ENCODE data around the gene PTPRK. TPM values are rescaled to one million over a fixed set of nuclear protein-coding genes. Genes with fewer than 3 reads are reported as not detected.

The PTPRK gene
- total RNA-seq, 2 donors from 2014 or later = 33.7 to 36.0 TPM

DNA sequence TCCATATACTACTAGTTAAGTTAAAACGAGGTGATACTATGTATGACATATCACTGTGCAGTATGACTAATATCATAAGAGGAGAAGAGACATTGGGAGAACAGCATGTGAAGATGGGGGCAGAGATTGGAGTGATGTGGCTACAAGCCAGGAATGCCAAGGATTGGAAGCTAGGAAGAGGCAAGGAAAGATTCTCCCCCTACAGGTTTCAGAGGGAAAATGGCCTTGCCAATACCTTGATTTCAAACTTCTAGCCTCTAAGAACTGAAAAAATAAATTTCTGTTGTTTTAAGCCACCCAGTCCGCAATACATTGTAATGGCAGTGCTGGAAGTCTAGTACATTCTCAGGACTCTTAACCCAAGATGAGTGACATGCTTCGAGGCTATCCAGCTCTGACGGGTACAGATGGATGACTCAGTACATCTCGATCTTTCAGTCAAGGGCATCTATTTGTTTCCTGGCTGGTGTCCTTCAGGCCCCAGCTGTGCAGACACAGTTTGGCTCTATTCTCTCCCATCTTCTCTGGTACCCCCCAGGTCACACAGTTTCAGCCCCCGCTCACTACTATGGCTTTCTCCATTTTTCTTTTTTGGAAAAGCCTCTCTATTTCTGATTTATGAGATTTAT, 564.0 kb downstream of the PTPRK start:
- ATAC-seq (ENCODE audit: insufficient number of reproducible peaks, low FRiP score, low read depth) (no peak), DNase-seq (ENCODE audit: low spot score) (no peak)
- no peak overlapping the region for H3K27ac ChIP-seq
- no peak overlapping the region for H3K4me3 ChIP-seq
- no peaks in the 10 kb centered on the region for H3K4me1 ChIP-seq (ENCODE audit: control insufficient read depth in 1 of 2, low read depth in 2 of 2)
- no peaks in the 10 kb centered on the region for H3K36me3 ChIP-seq
- TF ChIP-seq, protein P1, sequence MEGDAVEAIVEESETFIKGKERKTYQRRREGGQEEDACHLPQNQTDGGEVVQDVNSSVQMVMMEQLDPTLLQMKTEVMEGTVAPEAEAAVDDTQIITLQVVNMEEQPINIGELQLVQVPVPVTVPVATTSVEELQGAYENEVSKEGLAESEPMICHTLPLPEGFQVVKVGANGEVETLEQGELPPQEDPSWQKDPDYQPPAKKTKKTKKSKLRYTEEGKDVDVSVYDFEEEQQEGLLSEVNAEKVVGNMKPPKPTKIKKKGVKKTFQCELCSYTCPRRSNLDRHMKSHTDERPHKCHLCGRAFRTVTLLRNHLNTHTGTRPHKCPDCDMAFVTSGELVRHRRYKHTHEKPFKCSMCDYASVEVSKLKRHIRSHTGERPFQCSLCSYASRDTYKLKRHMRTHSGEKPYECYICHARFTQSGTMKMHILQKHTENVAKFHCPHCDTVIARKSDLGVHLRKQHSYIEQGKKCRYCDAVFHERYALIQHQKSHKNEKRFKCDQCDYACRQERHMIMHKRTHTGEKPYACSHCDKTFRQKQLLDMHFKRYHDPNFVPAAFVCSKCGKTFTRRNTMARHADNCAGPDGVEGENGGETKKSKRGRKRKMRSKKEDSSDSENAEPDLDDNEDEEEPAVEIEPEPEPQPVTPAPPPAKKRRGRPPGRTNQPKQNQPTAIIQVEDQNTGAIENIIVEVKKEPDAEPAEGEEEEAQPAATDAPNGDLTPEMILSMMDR (IDR thresholded peaks at IDR 0.05) = no peak
- no peaks in the 10 kb centered on the region for H3K9me3 ChIP-seq
- H3K27me3 ChIP-seq (replicated peaks; ENCODE audit: insufficient read depth) = no peaks in the 10 kb centered on the region

DNA sequence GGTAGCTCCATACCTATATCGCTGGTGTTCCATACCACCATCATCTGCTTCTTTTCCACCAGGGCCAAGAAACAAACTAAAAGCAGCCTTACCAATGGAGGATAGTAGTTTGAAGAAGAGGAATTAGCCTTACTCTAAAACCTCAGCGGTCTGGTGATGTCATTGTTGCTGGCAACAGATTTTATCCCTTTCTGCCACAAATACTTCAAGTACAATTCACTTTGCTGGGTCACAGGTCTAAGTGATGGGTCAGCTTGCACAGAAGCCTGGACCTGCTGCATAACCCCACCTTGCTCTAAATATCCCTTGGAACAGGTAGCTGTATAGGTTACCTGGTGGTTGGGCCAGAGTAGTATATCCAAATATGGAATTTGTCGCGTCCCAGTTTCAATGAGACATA, 566.3 kb downstream of the PTPRK start:
- ATAC-seq (ENCODE audit: insufficient number of reproducible peaks, low FRiP score, low read depth) = no peak
- Histone ChIP-seq H3K9me3 (no peaks in the 10 kb centered on the region), H3K27me3 (replicated peaks; ENCODE audit: insufficient read depth) (no peaks in the 10 kb centered on the region), H3K27ac (no peak overlapping the region), H3K4me3 (no peak overlapping the region), H3K4me1 (ENCODE audit: control insufficient read depth in 1 of 2, low read depth in 2 of 2) (no peaks in the 10 kb centered on the region), H3K36me3 (no peaks in the 10 kb centered on the region)
- TF ChIP-seq, protein P1 (IDR thresholded peaks at IDR 0.05) = no peak
- DNase-seq (ENCODE audit: low spot score) = no peak

DNA sequence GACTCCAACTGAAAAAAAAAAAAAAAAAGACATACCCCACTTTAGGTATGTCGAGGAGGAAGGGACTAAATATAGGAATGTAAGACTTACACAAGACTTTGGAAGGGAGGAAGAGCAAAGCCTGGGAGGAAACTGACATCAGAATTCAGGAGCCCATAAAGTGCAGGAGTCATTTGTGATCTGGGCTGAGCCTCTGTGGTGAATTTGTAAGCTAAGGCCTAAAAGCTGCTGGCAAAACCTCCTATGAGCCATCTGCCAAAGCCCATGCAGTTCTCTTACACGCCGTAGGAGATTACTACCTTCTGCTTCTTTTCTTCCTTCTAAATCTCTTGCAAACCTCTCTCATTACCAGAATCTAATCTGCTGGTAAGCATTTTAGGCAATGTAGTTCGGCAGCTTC, 567.6 kb downstream of the PTPRK start:
- no peaks in the 10 kb centered on the region for H3K27me3 ChIP-seq (replicated peaks; ENCODE audit: insufficient read depth)
- H3K9me3 ChIP-seq = no peaks in the 10 kb centered on the region
- DNase-seq (ENCODE audit: low spot score) = no peak
- H3K4me1 ChIP-seq (ENCODE audit: control insufficient read depth in 1 of 2, low read depth in 2 of 2) = no peaks in the 10 kb centered on the region
- TF ChIP-seq, protein P1 (IDR thresholded peaks at IDR 0.05) = no peak
- H3K36me3 ChIP-seq = no peaks in the 10 kb centered on the region
- H3K4me3 ChIP-seq = no peak overlapping the region
- ATAC-seq (ENCODE audit: insufficient number of reproducible peaks, low FRiP score, low read depth) = no peak
- H3K27ac ChIP-seq = no peak overlapping the region

DNA sequence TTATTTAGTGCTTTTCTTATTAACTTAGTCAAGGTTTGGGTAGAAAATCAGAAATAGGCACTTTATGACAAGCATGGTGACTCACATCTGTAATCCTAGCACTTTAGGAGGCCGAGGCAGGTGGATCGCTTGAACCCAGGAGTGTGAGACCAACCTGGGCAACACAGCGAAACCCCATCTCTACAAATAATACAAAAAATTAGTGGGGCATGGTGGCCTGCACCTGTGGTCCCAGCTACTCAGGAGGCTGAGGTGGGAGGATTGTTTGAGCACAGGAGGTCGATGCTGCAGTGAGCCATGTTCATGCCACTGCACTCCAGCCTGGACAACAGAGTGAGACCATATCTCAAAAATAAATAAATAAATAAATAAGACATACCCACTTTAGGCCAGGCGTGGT, 568.2 kb downstream of the PTPRK start:
- H3K4me1 ChIP-seq (ENCODE audit: control insufficient read depth in 1 of 2, low read depth in 2 of 2) = no peaks in the 10 kb centered on the region
- TF ChIP-seq, protein P1 (IDR thresholded peaks at IDR 0.05) = no peak
- no peaks in the 10 kb centered on the region for H3K27me3 ChIP-seq (replicated peaks; ENCODE audit: insufficient read depth)
- no peak for DNase-seq (ENCODE audit: low spot score)
- H3K9me3 ChIP-seq = no peaks in the 10 kb centered on the region
- no peaks in the 10 kb centered on the region for H3K36me3 ChIP-seq
- H3K27ac ChIP-seq = no peak overlapping the region
- no peak for ATAC-seq (ENCODE audit: insufficient number of reproducible peaks, low FRiP score, low read depth)
- H3K4me3 ChIP-seq = no peak overlapping the region

GRCh38 chr6:127951172-127951917, 569.1 kb downstream of the PTPRK start:
- TF ChIP-seq, protein P1 (IDR thresholded peaks at IDR 0.05) = no peak
- Histone ChIP-seq H3K36me3 (no peaks in the 10 kb centered on the region), H3K4me3 (no peak overlapping the region), H3K27me3 (replicated peaks; ENCODE audit: insufficient read depth) (no peaks in the 10 kb centered on the region), H3K9me3 (no peaks in the 10 kb centered on the region), H3K4me1 (ENCODE audit: control insufficient read depth in 1 of 2, low read depth in 2 of 2) (no peaks in the 10 kb centered on the region), H3K27ac (no peak overlapping the region)
- ATAC-seq (ENCODE audit: insufficient number of reproducible peaks, low FRiP score, low read depth) (no peak), DNase-seq (ENCODE audit: low spot score) (no peak)

Data from thoracic aorta (tissue), 2 donors.